ENCODE results near the gene LHX6. TPM values are rescaled to one million over a fixed set of nuclear protein-coding genes. Genes with fewer than 3 reads are reported as not detected.

LHX6 gene
- total and polyA plus RNA-seq, 2 of the 4 experiments (the other 2 are of a cell fraction) = under 0.01 to 0.05 TPM

GRCh38 chr9:122265149-122265915, 36.6 kb upstream of the LHX6 start:
- Histone ChIP-seq H3K9me3 (ENCODE audit: control insufficient read depth, insufficient read depth, low read length) (no peaks in the 10 kb centered on the region), H2AK9ac (replicated peaks; ENCODE audit: low read depth, low read length, poor library complexity) (peak overlapping the region; percentile 97), H3K56ac (ENCODE audit: extremely low read depth, insufficient read depth, low read length) (peak overlapping the region; percentile 57; the same call in 1 of the 2 replicates), H3K23ac (ENCODE audit: low read depth, low read length) (peak overlapping the region; percentile 65), H3K36me3 (ENCODE audit: control insufficient read depth, insufficient read depth, low read length) (peaks cover 4% of the 10 kb centered on the region; the same call in 1 of the 2 replicates), H2AK5ac (ENCODE audit: low read depth, low read length) (peak overlapping the region; percentile 45), H4K5ac (ENCODE audit: low read depth, low read length) (peak overlapping the region; percentile 50), H3K18ac (ENCODE audit: low read depth, low read length) (no peak overlapping the region), H3K4me3 (ENCODE audit: insufficient read depth, low read depth, low read length) (peak overlapping the region; percentile 72), H3K4me1 (ENCODE audit: control insufficient read depth, insufficient read depth, low read length) (no peaks in the 10 kb centered on the region; the same call in 1 of the 2 replicates), H3K4ac (ENCODE audit: low read depth, low read length) (peak overlapping the region; percentile 86), H3K27ac (ENCODE audit: insufficient read depth, low read length) (peak overlapping the region; percentile 99), H3K27me3 (ENCODE audit: control insufficient read depth, insufficient read depth, low read length) (no peaks in the 10 kb centered on the region), H3K9me1 (ENCODE audit: insufficient read depth, low read length) (0 out of 2 replicates have a peak, but pooled peaks cover 7% of the 10 kb centered on the region), H3K4me2 (ENCODE audit: low read depth, low read length) (peak overlapping the region; percentile 94), H2BK15ac (ENCODE audit: low read depth, low read length) (0 out of 3 replicates have a peak overlapping the region, but pooled peaks have one; percentile 5), H2BK120ac (ENCODE audit: low read depth, low read length) (peak overlapping the region; percentile 48; the same call in 1 of the 2 replicates), H2BK20ac (ENCODE audit: low read depth, low read length) (no peak overlapping the region), H3K79me1 (ENCODE audit: low read depth in 1 of 2, low read length in 2 of 2) (peaks cover 53 to 69% of the 10 kb centered on the region in 2 experiments), H3K9ac (ENCODE audit: low read depth, low read length) (peak overlapping the region; percentile 97), H4K20me1 (ENCODE audit: insufficient read depth, low read length) (no peaks in the 10 kb centered on the region; the same call in 1 of the 2 replicates), H3K14ac (replicated peaks; ENCODE audit: low read depth, low read length) (peak overlapping the region; percentile 64; the same call in 1 of the 2 replicates), H4K91ac (ENCODE audit: insufficient read depth, low read depth, low read length) (peak overlapping the region; percentile 81), H2BK5ac (ENCODE audit: low read depth, low read length, poor library complexity, severe bottlenecking) (peak overlapping the region; percentile 69), H4K8ac (ENCODE audit: low read depth in 2 of 2, low read length in 2 of 2) (peak overlapping the region; percentile 82 to 95), H2AFZ (replicated peaks; ENCODE audit: low read length, poor library complexity) (peak overlapping the region; percentile 100)
- POLR2A ChIA-PET (ENCODE audit: unreplicated experiment) = interaction anchor here (0.8 kb wide), 1 partner anchor 85 kb away, joined by 5 read pairs; no protein-coding TSS in a partner anchor
- WGBS, 2 experiments (ENCODE audit: extremely low coverage in 2 of 2, insufficient read length in 1 of 2) = no CpG with 5 or more reads among the region's 17 CpGs
- peak; percentile 75 for TF ChIP-seq USF2 (IDR thresholded peaks at IDR 0.05; ENCODE audit: low read depth, low read length)
- no peak for TF ChIP-seq NFE2L2 (IDR thresholded peaks at IDR 0.05; ENCODE audit: low read depth, low read length)
- peak; percentile 68 for TF ChIP-seq BHLHE40 (IDR thresholded peaks at IDR 0.05; ENCODE audit: low read depth, low read length)
- dilution Hi-C loops (cut with HindIII; ENCODE audit: low sequenced_read_pairs, unreplicated experiment) (no loop called here), intact Hi-C loops (cut with micrococcal nuclease) (no loop called here), in situ Hi-C loops (cut with MboI; ENCODE audit: low sequenced_read_pairs) (loop anchor here (5.0 kb wide), 1 partner anchor 77 kb away; no protein-coding TSS in a partner anchor)
- DNase-seq = peak; percentile 6
- CTCF ChIA-PET = interaction anchor here (0.7 to 1.5 kb wide), 4 partner anchors 13 to 669 kb away, joined by 3 to 6 read pairs (median 4); no protein-coding TSS in a partner anchor
- BruUV-seq (replicated peaks) = TSS peak; percentile 70
- no peak for ATAC-seq (ENCODE audit: low read depth)
